ENCODE results near the gene ZBED1.
"Not testable (repeated sequence)": the region's sequence is repeated elsewhere in the genome, so short reads cannot be mapped to it uniquely, and the experiment has no call there.

ZBED1 gene

DNA sequence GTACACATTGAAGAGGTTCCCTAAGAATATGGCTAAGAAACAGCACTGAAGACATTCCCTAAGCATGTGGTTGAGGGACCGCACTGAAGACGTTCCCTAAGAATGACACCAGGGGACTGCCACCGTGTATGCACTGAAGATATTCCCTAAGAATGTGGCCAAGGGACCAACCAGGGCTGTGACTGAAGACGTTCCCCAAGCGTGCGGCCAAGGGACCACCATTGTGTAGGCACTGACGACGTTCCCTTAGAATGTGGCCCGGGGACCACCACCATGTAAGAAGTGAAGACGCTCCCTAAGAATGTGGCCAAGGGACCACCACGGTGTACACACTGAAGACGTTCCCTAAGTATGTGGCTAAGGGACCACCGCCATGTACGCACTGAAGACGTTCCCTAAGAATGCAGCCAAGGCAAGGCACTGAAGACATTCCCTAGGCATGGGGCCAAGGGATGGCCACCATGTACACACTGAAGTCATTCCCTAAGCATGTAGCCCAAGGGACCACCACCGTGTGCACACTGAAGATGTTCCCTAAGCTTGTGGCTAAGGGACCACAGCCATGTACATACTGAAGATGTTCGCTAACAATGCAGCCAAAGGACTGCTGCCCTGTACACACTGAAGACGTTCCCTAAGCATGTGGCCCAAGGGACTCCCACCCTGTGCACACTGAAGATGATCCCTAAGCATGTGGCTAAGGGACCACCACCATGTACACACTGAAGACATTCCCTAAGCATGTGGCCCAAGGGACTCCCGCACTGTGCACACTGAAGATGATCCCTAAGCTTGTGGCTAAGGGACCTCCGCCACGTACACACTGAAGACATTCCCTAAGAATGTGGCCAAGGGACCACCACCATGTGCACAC is 22.0 kb downstream of the ZBED1 start:
- Mint-ChIP-seq H3K9me3 (peaks cover 2% of the 10 kb centered on the region), H3K27ac (no peak overlapping the region), H3K4me1 (peaks cover 5% of the 10 kb centered on the region), H3K36me3 (ENCODE audit: low read depth) (peaks cover 23% of the 10 kb centered on the region), H3K27me3 (ENCODE audit: low read depth) (no peaks in the 10 kb centered on the region), H3K4me3 (no peak overlapping the region)
- no peak for TF ChIP-seq CTCF (IDR thresholded peaks at IDR 0.05; ENCODE audit: unreplicated experiment in 3 of 3)

- H3K27ac Mint-ChIP-seq; H3K27me3 Mint-ChIP-seq (ENCODE audit: low read depth); H3K4me3 Mint-ChIP-seq; H3K9me3 Mint-ChIP-seq; H3K4me1 Mint-ChIP-seq: not testable (repeated sequence)
- H3K36me3 Mint-ChIP-seq (ENCODE audit: low read depth), result peaks cover 20% of the 10 kb centered on the region
Observed at GRCh38 chrX:2477313-2477712, 23.5 kb downstream of the ZBED1 start.

GRCh38 chrX:2474963-2475726 is 25.6 kb downstream of the ZBED1 start:
- no peaks in the 10 kb centered on the region for H3K27me3 Mint-ChIP-seq (ENCODE audit: low read depth)
- H3K36me3 Mint-ChIP-seq (ENCODE audit: low read depth), result peaks cover 18% of the 10 kb centered on the region
- TF ChIP-seq CTCF (IDR thresholded peaks at IDR 0.05; ENCODE audit: unreplicated experiment in 3 of 3), result no peak
- H3K4me3 Mint-ChIP-seq, result no peak overlapping the region
- no peaks in the 10 kb centered on the region for H3K4me1 Mint-ChIP-seq
- no peak overlapping the region for H3K27ac Mint-ChIP-seq
- peaks cover 2% of the 10 kb centered on the region for H3K9me3 Mint-ChIP-seq

DNA sequence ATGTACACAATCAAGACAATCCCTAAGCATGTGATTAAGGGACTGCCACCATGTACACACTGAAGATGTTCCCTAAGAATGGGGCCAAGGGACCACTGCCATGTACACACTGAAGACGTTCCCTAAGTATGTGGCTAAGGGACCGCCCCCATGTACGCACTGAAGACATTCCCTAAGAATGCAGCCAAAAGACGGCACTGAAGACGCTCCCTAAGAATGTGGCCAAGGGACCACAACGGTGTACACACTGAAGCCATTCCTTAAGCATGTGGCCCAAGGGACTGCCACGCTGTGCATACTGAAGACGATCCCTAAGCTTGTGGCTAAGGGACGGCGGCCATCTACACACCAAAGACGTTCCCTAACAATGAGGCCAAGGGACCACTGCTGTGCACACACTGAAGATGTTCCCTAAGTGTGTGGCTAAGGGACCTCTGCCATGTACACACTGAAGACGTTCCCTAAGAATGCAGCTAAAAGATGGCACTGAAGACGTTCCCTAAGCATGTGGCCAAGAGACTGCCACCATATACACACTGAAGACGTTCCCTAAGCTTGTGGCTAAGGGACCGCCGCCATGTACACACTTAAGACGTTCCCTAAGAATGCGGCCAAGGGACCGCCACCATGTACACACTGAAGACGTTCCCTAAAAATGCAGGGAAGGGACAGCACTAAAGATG is 26.4 kb downstream of the ZBED1 start:
- Mint-ChIP-seq H3K9me3 (peaks cover 4% of the 10 kb centered on the region), H3K27me3 (ENCODE audit: low read depth) (no peaks in the 10 kb centered on the region), H3K27ac (no peak overlapping the region), H3K4me3 (no peak overlapping the region), H3K4me1 (no peaks in the 10 kb centered on the region), H3K36me3 (ENCODE audit: low read depth) (peaks cover 18% of the 10 kb centered on the region)
- no peak for TF ChIP-seq CTCF (IDR thresholded peaks at IDR 0.05; ENCODE audit: unreplicated experiment in 3 of 3)

DNA sequence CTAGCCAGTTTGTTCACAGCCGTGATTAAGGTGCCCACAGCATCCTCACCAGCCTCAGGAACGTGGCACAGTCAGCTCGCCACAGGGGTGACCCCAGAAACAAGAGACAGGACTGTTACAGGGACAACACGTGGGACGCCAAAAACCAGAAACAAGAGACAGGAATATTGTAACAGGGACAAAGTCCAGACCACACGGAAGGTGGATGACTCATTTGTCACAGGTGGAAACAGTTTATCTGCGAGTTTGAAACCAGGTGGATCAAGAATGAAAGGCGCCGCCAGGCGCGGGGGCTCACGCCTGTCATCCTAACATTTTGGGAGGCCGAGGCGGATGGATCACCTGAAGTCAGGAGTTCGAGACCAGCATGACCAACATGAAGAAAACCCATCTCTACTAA is 27.7 kb downstream of the ZBED1 start:
- H3K4me1 Mint-ChIP-seq; H3K27me3 Mint-ChIP-seq (ENCODE audit: low read depth); H3K27ac Mint-ChIP-seq; H3K9me3 Mint-ChIP-seq; H3K4me3 Mint-ChIP-seq: not testable (repeated sequence)
- H3K36me3 Mint-ChIP-seq (ENCODE audit: low read depth), result peaks cover 18% of the 10 kb centered on the region

DNA sequence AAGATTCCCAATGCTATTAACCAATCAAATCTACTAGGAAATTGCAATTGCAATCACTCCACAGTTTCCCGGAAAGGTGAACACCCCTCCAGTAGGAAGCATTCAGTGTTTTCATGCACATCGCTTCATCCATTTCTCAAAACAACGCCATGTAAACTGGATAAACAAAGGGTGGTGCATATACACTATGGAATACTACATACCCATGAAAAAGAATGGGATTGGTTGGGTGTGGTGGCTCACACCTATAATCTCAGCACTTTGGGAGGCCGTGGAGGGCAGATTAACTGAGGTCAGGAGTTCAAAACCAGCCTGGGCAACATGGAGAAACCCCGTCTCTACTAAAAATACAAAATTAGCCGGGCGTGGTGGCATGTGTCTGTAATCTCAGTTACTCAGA is 29.1 kb downstream of the ZBED1 start:
- no peak for TF ChIP-seq CTCF (IDR thresholded peaks at IDR 0.05; ENCODE audit: unreplicated experiment in 3 of 3)
- Mint-ChIP-seq H3K4me3 (no peak overlapping the region), H3K9me3 (peaks cover 4% of the 10 kb centered on the region), H3K4me1 (no peaks in the 10 kb centered on the region), H3K36me3 (ENCODE audit: low read depth) (peaks cover 18% of the 10 kb centered on the region), H3K27me3 (ENCODE audit: low read depth) (no peaks in the 10 kb centered on the region), H3K27ac (no peak overlapping the region)

- H3K27me3 Mint-ChIP-seq (ENCODE audit: low read depth); H3K4me3 Mint-ChIP-seq; H3K4me1 Mint-ChIP-seq; H3K27ac Mint-ChIP-seq; H3K9me3 Mint-ChIP-seq: not testable (repeated sequence)
- H3K36me3 Mint-ChIP-seq (ENCODE audit: low read depth), result peaks cover 18% of the 10 kb centered on the region
Observed at GRCh38 chrX:2471126-2471525, 29.6 kb downstream of the ZBED1 start.

DNA sequence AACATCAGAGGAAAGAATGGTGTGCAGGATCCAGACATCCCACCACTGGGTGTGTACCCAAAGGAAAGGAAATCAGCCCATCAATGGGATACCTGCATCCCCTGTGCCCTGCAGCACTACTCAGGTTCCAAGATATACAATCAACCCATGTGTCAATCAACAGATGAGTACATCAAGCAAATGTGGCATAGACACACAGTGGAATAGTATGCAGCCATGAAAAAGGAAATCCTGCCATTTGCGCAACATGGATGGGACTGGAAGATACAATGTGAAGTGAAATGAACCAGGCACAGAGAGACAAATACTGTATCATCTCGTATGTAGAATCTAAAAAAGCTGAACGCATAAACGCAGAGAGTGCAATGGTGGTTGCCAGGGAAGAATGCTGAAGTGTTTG is 30.9 kb downstream of the ZBED1 start:
- not testable (repeated sequence) for H3K4me1 Mint-ChIP-seq; H3K9me3 Mint-ChIP-seq; H3K27ac Mint-ChIP-seq; H3K27me3 Mint-ChIP-seq (ENCODE audit: low read depth); H3K4me3 Mint-ChIP-seq
- peaks cover 18% of the 10 kb centered on the region for H3K36me3 Mint-ChIP-seq (ENCODE audit: low read depth)
